Adrenal gland (tissue), 5 donors: ENCODE data around the gene IPMK.

Experiments
- POLR2A ChIP-seq, 2 donors: fragments of 450-650 bp; IDR thresholded peaks; one replicate each; pipeline ENCODE4 v1.6.1; 2017; ENCODE audit warnings: antibody characterized with exemption in 2 of 2, mild to moderate bottlenecking in 2 of 2, moderate library complexity in 1 of 2
- TF ChIP-seq, protein P1 (sequence below), 6 experiments: fragments of 450-650 bp in 4 of 6; fragments of 200-600 bp in 2 of 6; sonication (generic) in 1 of 6; IDR thresholded peaks; 1 replicate in 5 of 6; 2 replicates in 1 of 6; pipeline versions ENCODE4 v1.5.1 to v1.8.0; 2016 to 2021; ENCODE audit warnings: antibody characterized with exemption in 6 of 6, mild to moderate bottlenecking in 2 of 6, moderate library complexity in 1 of 6
- donor health status: DM: no; HTN: no; CAD: no.

DNA sequence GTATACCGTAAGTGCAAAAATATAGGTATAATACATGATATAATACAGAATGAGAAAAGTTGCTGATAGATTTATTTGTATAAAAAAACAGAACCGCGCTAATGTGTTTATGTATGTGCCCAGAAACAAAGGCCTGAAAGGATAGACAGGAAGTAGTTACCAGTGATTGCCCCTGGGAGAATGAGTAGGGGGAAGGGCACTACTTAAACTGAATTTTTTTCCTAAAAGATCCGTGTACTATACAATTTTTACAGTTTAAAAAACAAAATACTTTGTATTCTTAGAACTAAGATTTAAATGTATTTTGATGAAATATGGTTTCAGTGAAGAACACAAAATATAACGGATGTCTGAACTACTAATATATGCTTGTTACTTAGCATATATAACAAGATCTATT, 2.9 kb downstream of the IPMK start:
- TF ChIP-seq, protein P1, sequence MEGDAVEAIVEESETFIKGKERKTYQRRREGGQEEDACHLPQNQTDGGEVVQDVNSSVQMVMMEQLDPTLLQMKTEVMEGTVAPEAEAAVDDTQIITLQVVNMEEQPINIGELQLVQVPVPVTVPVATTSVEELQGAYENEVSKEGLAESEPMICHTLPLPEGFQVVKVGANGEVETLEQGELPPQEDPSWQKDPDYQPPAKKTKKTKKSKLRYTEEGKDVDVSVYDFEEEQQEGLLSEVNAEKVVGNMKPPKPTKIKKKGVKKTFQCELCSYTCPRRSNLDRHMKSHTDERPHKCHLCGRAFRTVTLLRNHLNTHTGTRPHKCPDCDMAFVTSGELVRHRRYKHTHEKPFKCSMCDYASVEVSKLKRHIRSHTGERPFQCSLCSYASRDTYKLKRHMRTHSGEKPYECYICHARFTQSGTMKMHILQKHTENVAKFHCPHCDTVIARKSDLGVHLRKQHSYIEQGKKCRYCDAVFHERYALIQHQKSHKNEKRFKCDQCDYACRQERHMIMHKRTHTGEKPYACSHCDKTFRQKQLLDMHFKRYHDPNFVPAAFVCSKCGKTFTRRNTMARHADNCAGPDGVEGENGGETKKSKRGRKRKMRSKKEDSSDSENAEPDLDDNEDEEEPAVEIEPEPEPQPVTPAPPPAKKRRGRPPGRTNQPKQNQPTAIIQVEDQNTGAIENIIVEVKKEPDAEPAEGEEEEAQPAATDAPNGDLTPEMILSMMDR (IDR thresholded peaks at IDR 0.05), result no peak
- TF ChIP-seq POLR2A (IDR thresholded peaks at IDR 0.05), result no peak
